ENCODE data around the gene GLS.

Gene GLS

GRCh38 chr2:190887089-190887488 is 6.5 kb downstream of the GLS start:
- no peak for DNase-seq (ENCODE audit: low read depth)

- no peak for DNase-seq (ENCODE audit: low read depth)
These were observed 7.8 kb downstream of the GLS start for GRCh38 chr2:190888449-190888848.

- no peak for DNase-seq (ENCODE audit: low read depth)
These were observed 8.7 kb downstream of the GLS start for GRCh38 chr2:190889175-190889943.

GRCh38 chr2:190891372-190891771 is 10.8 kb downstream of the GLS start:
- no peak for DNase-seq (ENCODE audit: low read depth)

- DNase-seq (ENCODE audit: low read depth), result no peak
These were observed 11.3 kb downstream of the GLS start for GRCh38 chr2:190891889-190892288.

- no peak for DNase-seq (ENCODE audit: low read depth)
These were observed 12.5 kb downstream of the GLS start for GRCh38 chr2:190893157-190893556.

GRCh38 chr2:190896477-190896876 is 15.9 kb downstream of the GLS start:
- DNase-seq (ENCODE audit: low read depth), result no peak

GRCh38 chr2:190903693-190904450 is 23.3 kb downstream of the GLS start:
- DNase-seq (ENCODE audit: low read depth), result no peak

- DNase-seq (ENCODE audit: low read depth), result no peak
These were observed 24.1 kb downstream of the GLS start for GRCh38 chr2:190904640-190905261.

GRCh38 chr2:190908532-190908931 is 27.9 kb downstream of the GLS start:
- no peak for DNase-seq (ENCODE audit: low read depth)

GRCh38 chr2:190909680-190910079 is 29.1 kb downstream of the GLS start:
- DNase-seq (ENCODE audit: low read depth), result no peak

GRCh38 chr2:190910341-190911136 is 29.9 kb downstream of the GLS start:
- DNase-seq (ENCODE audit: low read depth), result no peak

- DNase-seq (ENCODE audit: low read depth), result no peak
These were observed 31.2 kb downstream of the GLS start for GRCh38 chr2:190911813-190912212.

GRCh38 chr2:190912726-190913125 is 32.1 kb downstream of the GLS start:
- no peak for DNase-seq (ENCODE audit: low read depth)

GRCh38 chr2:190913725-190914124 is 33.1 kb downstream of the GLS start:
- no peak for DNase-seq (ENCODE audit: low read depth)

- DNase-seq (ENCODE audit: low read depth), result no peak
These were observed 36.2 kb downstream of the GLS start for GRCh38 chr2:190916829-190917228.

GRCh38 chr2:190920085-190920484 is 39.5 kb downstream of the GLS start:
- DNase-seq (ENCODE audit: low read depth), result no peak

GRCh38 chr2:190922376-190922775 is 41.8 kb downstream of the GLS start:
- DNase-seq (ENCODE audit: low read depth), result no peak

GRCh38 chr2:190927301-190927700 is 46.7 kb downstream of the GLS start:
- no peak for DNase-seq (ENCODE audit: low read depth)

- DNase-seq (ENCODE audit: low read depth), result no peak
These were observed 49.3 kb downstream of the GLS start for GRCh38 chr2:190929919-190930318.

GRCh38 chr2:190930411-190930810 is 49.8 kb downstream of the GLS start:
- DNase-seq (ENCODE audit: low read depth), result no peak

- DNase-seq (ENCODE audit: low read depth), result no peak
These were observed 51.9 kb downstream of the GLS start for GRCh38 chr2:190932514-190932913.
